ENCODE data around the gene COLEC12.

Gene COLEC12

DNA sequence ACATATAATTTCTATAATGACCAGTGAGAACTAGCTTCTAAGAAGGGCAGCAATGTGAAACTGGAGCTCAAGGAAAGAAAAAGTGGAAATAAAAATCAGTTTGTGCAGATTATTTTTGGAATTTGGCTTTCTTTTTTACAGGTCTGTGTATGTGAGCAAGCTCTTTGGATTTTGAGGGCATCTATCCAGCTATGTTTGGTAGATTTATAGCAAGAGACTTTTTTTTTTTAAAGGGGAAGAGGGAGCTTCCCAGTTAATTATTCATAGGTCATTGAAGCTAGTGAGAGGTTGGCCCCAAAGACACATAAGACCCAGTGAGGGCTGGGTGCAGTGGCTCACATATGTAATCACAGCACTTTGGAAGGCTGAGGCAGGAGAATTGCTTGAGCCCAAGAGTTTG lies 24.0 kb upstream of the COLEC12 start:
- no peak overlapping the region for H3K4me3 ChIP-seq (ENCODE audit: insufficient read depth, low read length, poor library complexity, severe bottlenecking)
- TF ChIP-seq EZH2phosphoT487 (conservative IDR thresholded peaks at IDR 0.05; ENCODE audit: low read length), result no peak
- TF ChIP-seq, protein P1, sequence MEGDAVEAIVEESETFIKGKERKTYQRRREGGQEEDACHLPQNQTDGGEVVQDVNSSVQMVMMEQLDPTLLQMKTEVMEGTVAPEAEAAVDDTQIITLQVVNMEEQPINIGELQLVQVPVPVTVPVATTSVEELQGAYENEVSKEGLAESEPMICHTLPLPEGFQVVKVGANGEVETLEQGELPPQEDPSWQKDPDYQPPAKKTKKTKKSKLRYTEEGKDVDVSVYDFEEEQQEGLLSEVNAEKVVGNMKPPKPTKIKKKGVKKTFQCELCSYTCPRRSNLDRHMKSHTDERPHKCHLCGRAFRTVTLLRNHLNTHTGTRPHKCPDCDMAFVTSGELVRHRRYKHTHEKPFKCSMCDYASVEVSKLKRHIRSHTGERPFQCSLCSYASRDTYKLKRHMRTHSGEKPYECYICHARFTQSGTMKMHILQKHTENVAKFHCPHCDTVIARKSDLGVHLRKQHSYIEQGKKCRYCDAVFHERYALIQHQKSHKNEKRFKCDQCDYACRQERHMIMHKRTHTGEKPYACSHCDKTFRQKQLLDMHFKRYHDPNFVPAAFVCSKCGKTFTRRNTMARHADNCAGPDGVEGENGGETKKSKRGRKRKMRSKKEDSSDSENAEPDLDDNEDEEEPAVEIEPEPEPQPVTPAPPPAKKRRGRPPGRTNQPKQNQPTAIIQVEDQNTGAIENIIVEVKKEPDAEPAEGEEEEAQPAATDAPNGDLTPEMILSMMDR (IDR thresholded peaks at IDR 0.05; ENCODE audit: insufficient read depth, low read length, poor library complexity, severe bottlenecking), result no peak
- H3K9ac ChIP-seq (ENCODE audit: low read length), result no peak overlapping the region
- no peaks in the 10 kb centered on the region for H3K27me3 ChIP-seq (ENCODE audit: low read length)
- no peak overlapping the region for H3K27ac ChIP-seq (ENCODE audit: low read depth, low read length)
- H4K20me1 ChIP-seq (ENCODE audit: low read depth, low read length), result no peaks in the 10 kb centered on the region
- no peaks in the 10 kb centered on the region for H3K9me2 ChIP-seq (replicated peaks; ENCODE audit: insufficient read depth, low read length)
- H2AFZ ChIP-seq (ENCODE audit: low read depth, low read length, severe bottlenecking), result no peak overlapping the region
- no peaks in the 10 kb centered on the region for H3F3A ChIP-seq (ENCODE audit: insufficient read depth)
- no peaks in the 10 kb centered on the region for H3K36me3 ChIP-seq (ENCODE audit: low read length)
- no peaks in the 10 kb centered on the region for H3K79me2 ChIP-seq (ENCODE audit: insufficient read depth, low read length)
- H3K9me3 ChIP-seq (ENCODE audit: insufficient read depth, low read length), result no peaks in the 10 kb centered on the region
- H3K4me2 ChIP-seq (ENCODE audit: low read depth, low read length, poor library complexity, severe bottlenecking), result no peak overlapping the region

DNA sequence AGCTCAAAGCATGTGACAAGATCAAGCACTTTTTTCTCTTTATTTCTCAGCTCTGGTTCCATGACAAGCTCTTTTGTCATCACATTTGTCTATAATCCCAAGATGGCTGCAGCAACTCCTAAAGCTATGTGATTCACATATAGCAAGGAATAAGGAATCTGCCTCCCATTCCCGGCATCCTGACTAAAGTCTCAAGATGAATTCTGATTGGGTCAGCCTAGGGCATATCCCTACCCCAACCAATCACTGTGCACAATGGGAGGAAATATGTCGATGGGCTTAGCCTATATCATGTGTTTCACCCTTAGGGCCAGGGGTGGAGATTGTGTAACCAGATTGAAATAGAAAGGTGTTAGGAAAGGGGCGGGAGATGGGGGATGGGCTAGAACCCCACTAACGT lies 23.1 kb upstream of the COLEC12 start:
- Histone ChIP-seq H3F3A (ENCODE audit: insufficient read depth) (no peaks in the 10 kb centered on the region), H3K9me3 (ENCODE audit: insufficient read depth, low read length) (no peaks in the 10 kb centered on the region), H3K4me2 (ENCODE audit: low read depth, low read length, poor library complexity, severe bottlenecking) (no peak overlapping the region), H3K9ac (ENCODE audit: low read length) (no peak overlapping the region), H3K36me3 (ENCODE audit: low read length) (no peaks in the 10 kb centered on the region), H3K27ac (ENCODE audit: low read depth, low read length) (no peak overlapping the region), H3K79me2 (ENCODE audit: insufficient read depth, low read length) (no peaks in the 10 kb centered on the region), H3K4me3 (ENCODE audit: insufficient read depth, low read length, poor library complexity, severe bottlenecking) (no peak overlapping the region), H3K27me3 (ENCODE audit: low read length) (no peaks in the 10 kb centered on the region), H4K20me1 (ENCODE audit: low read depth, low read length) (no peaks in the 10 kb centered on the region), H3K9me2 (replicated peaks; ENCODE audit: insufficient read depth, low read length) (no peaks in the 10 kb centered on the region), H2AFZ (ENCODE audit: low read depth, low read length, severe bottlenecking) (no peak overlapping the region)
- TF ChIP-seq, protein P1 (IDR thresholded peaks at IDR 0.05; ENCODE audit: insufficient read depth, low read length, poor library complexity, severe bottlenecking), result no peak
- TF ChIP-seq EZH2phosphoT487 (conservative IDR thresholded peaks at IDR 0.05; ENCODE audit: low read length), result no peak

DNA sequence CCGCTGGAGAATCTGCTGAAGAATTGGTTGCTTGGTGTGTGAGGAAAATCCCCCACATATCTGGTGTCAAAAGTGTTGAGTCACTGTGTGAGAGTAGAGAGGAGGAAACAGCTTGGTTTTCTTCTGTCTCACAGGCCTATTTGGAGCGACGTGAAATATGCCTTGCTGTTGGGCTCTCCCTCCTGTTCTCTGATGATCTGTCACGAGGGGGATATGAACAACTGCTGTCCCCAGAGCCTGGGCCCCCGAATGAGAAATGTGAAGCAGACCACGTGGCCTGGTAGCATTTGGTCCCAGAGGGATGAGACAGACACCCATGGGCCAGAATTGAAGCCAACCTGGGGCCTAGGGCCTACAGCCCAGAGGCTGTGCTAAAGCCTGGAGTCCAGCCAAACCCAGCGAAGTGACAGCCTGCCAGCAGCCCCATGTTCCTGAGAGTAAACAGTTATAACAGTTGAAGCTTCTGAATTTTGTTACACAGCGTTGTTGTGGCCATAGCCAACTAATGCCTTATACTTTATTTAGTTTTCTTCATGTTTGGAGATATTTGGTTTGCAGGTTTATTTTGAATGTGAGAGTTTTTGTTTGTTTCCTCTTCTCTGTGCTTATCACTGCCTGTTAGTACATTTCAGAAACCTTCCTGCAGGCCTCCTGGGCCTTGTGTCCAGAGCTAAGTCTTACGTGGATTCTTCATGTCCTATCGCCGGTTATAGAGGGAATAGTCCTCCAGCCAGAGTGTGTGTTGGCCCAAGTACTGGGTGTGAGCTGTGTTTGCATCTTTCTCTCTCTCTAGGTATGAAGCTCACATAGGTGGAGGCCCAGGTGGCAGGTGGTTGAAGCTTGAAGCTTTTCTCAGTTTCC lies 18.7 kb upstream of the COLEC12 start:
- no peak overlapping the region for H3K4me2 ChIP-seq (ENCODE audit: low read depth, low read length, poor library complexity, severe bottlenecking)
- no peak overlapping the region for H3K27ac ChIP-seq (ENCODE audit: low read depth, low read length)
- H3K79me2 ChIP-seq (ENCODE audit: insufficient read depth, low read length), result no peaks in the 10 kb centered on the region
- H3F3A ChIP-seq (ENCODE audit: insufficient read depth), result no peaks in the 10 kb centered on the region
- no peaks in the 10 kb centered on the region for H3K36me3 ChIP-seq (ENCODE audit: low read length)
- no peaks in the 10 kb centered on the region for H4K20me1 ChIP-seq (ENCODE audit: low read depth, low read length)
- no peaks in the 10 kb centered on the region for H3K9me3 ChIP-seq (ENCODE audit: insufficient read depth, low read length)
- no peak overlapping the region for H3K9ac ChIP-seq (ENCODE audit: low read length)
- no peak overlapping the region for H2AFZ ChIP-seq (ENCODE audit: low read depth, low read length, severe bottlenecking)
- H3K27me3 ChIP-seq (ENCODE audit: low read length), result no peaks in the 10 kb centered on the region
- no peak for TF ChIP-seq EZH2phosphoT487 (conservative IDR thresholded peaks at IDR 0.05; ENCODE audit: low read length)
- TF ChIP-seq, protein P1 (IDR thresholded peaks at IDR 0.05; ENCODE audit: insufficient read depth, low read length, poor library complexity, severe bottlenecking), result no peak
- no peak overlapping the region for H3K4me3 ChIP-seq (ENCODE audit: insufficient read depth, low read length, poor library complexity, severe bottlenecking)
- no peaks in the 10 kb centered on the region for H3K9me2 ChIP-seq (replicated peaks; ENCODE audit: insufficient read depth, low read length)
